NCI-H774 (cell line): ENCODE data around the gene CLEC9A.

Source experiments
- DNase-seq: peaks from one replicate; lab custom pipeline; 2025; lab: John Stamatoyannopoulos, UW

Gene CLEC9A

GRCh38 chr12:10067942-10068341, 37.5 kb downstream of the CLEC9A start:
- DNase-seq = no peak

GRCh38 chr12:10068644-10069043, 38.2 kb downstream of the CLEC9A start:
- DNase-seq = no peak

- no peak for DNase-seq
These were observed 38.6 kb downstream of the CLEC9A start for GRCh38 chr12:10069099-10069498.

- DNase-seq = no peak
These were observed 39.5 kb downstream of the CLEC9A start for GRCh38 chr12:10069976-10070375.

GRCh38 chr12:10070380-10070779, 39.9 kb downstream of the CLEC9A start:
- no peak for DNase-seq

- no peak for DNase-seq
These were observed 41.6 kb downstream of the CLEC9A start for GRCh38 chr12:10072131-10072530.

GRCh38 chr12:10073261-10073660, 42.8 kb downstream of the CLEC9A start:
- DNase-seq = no peak

- DNase-seq = no peak
These were observed 45.0 kb downstream of the CLEC9A start for GRCh38 chr12:10075451-10075850.

GRCh38 chr12:10082117-10082874, 51.8 kb downstream of the CLEC9A start:
- DNase-seq = no peak

- DNase-seq = no peak
These were observed 54.3 kb downstream of the CLEC9A start for GRCh38 chr12:10084733-10085132.

GRCh38 chr12:10086387-10086786, 55.9 kb downstream of the CLEC9A start:
- DNase-seq = no peak

- DNase-seq = no peak
These were observed 57.5 kb downstream of the CLEC9A start for GRCh38 chr12:10088031-10088430.

GRCh38 chr12:10088955-10089900, 58.7 kb downstream of the CLEC9A start:
- DNase-seq = no peak

- no peak for DNase-seq
These were observed 64.3 kb downstream of the CLEC9A start for GRCh38 chr12:10094646-10095395.

- DNase-seq = no peak
These were observed 65.5 kb downstream of the CLEC9A start for GRCh38 chr12:10095971-10096370.

GRCh38 chr12:10097521-10097920, 67.0 kb downstream of the CLEC9A start:
- DNase-seq = no peak

- DNase-seq = no peak
These were observed 68.3 kb downstream of the CLEC9A start, which contains the start of gene CLEC1A for GRCh38 chr12:10098791-10099190. TSS of gene CLEC1A (minus strand) at chr12:10098985. CDS start at chr12:10098922, 63 bp downstream.

GRCh38 chr12:10101042-10101579, 70.6 kb downstream of the CLEC9A start:
- no peak for DNase-seq

GRCh38 chr12:10101648-10102220, 71.3 kb downstream of the CLEC9A start:
- no peak for DNase-seq

GRCh38 chr12:10102322-10102721, 71.8 kb downstream of the CLEC9A start:
- DNase-seq = no peak

GRCh38 chr12:10110256-10110844, 79.9 kb downstream of the CLEC9A start:
- DNase-seq = no peak
